Right ventricle myocardium inferior (tissue), 1 donor: ENCODE results near the gene OMG. TPM values are rescaled to one million over a fixed set of nuclear protein-coding genes. Genes with fewer than 3 reads are reported as not detected.
"Not testable (repeated sequence)": the region's sequence is repeated elsewhere in the genome, so short reads cannot be mapped to it uniquely, and the experiment has no call there.

Experiments
- ATAC-seq: fragments of 200-7000 bp; cut with Tn5 transposase; one replicate; pipeline ENCODE4 v1.9.1; 2020; ENCODE audit warnings: mild to moderate bottlenecking, moderate library complexity
- DNase-seq: peaks from one replicate; pipeline ENCODE4 v3.0.0; 2021; ENCODE audit errors: missing footprints
- intact Hi-C: fragments of 100-400 bp; cut with DNase I; formaldehyde crosslinking; loops from one replicate; pipeline ENCODE4 v1.11.0; 2022
- total RNA-seq: library from RNA; stranded (reverse); fragmentation: NEBNext Ultra II Directional; extraction: Animal tissue kit (Norgen Biotek cat#: 25700); gene quantifications from one replicate; pipeline ENCODE4 v1.2.1, GENCODE V29; 2021
- donor health status: DM: no; HTN: yes; CAD: no; lungs with severe emphysema.

Gene OMG
- total RNA-seq, 1 donor from 2014 or later, result not detected

DNA sequence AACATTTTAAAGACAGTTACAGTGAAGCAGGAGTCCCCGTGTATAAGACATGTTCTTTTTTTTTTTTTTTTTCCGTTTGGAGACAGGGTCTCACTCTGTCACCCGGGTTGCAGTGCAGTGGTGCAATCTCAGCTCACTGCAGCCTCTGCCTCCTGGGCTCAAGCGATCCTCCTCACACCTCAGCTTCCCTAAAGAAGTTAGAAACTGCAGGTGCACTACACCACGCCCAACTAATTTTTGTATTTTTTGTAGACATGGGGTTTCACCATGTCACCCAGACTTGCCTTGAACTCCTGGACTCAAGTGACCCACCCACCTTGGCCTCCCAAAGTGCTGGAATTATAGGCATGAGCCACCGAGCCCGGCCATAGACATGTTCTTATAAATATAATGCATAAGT lies 13.8 kb upstream of the OMG start:
- intact Hi-C loops, result no loop called here
- DNase-seq (no peak), ATAC-seq (no peak)

DNA sequence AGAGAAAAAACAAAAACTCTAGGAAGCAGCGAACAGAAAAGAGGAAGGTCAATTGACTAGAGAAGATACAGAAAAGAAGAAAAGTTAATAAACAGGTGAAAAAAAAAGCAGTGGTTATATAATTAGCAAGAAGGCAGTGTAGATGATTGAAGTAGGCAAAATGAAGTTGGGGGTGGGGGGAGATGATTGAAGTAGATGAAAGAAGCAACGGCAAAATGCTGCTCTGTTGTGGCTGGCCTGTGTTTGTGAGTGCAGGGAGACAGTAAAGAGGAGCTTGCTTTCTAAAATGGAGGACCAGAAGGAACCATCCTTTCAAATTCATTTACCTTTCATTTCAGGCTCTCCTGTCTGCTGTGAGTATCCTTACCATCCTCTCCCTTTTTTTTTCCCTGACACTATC lies 13.2 kb upstream of the OMG start:
- DNase-seq, result no peak
- ATAC-seq, result no peak
- intact Hi-C loops, result no loop called here

DNA sequence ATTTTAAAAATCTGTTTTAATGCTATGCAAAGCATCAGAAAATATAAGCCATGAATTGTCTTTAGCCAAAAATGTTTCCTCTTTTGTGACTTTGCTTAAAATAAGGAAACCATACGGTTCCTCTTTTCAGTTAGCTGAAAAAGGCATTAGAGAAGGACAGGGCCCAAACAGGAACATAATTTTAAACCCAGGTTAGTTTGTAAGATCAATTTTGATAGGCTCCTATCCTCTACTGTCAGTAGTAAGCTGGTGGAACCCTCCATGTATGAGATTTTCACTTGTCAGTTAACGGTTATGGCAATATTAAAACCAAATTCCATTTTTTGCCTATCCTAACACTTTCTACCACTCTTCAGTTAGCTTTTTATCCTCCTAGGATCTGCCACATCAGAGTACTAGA lies 12.5 kb upstream of the OMG start:
- intact Hi-C loops, result no loop called here
- ATAC-seq, result peak; percentile 34
- DNase-seq, result no peak

DNA sequence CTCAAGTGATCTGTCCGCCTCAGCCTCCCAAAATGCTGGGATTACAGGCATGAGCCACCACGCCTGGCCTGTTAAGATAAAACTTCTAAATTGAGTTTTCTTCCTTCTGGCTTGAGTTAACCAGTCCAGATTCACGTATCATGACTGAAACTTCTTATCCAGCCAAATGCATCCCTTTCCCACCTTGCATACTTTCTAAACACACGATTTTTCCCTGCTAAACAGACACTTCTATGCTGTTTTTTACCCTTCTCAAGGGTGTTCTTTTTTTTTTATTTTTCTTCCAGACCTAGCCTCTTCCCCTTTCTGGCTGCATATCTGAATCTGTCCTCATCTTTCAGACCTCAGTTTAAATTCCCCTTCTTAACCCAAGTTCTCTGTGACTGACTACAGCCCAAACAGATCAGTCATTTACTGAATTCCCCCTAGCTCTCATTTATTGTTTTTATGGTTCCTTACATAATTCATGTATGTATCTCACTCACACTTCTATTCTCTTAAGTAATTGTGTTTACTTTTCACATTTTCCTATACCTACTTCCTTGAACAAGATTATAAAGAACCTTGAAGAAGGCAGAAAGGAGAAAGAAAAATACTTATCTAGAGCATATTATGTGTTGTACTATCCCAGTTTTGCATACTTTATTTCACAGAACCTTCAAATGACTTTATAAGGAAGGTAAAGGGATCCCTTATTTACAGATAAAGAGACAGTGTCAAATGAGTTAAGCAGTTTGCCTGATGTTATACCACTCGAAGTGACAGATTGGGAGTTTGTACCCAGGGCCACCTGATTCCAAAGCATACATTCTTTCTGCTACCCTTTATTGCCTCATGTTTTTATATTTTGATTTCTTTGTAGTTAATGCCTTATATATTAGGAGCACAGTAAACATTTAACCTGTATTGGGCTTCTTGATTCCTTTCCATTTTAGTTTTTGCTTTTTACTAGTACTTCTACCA lies 11.6 kb upstream of the OMG start:
- no peak for DNase-seq
- intact Hi-C loops, result no loop called here
- no peak for ATAC-seq

DNA sequence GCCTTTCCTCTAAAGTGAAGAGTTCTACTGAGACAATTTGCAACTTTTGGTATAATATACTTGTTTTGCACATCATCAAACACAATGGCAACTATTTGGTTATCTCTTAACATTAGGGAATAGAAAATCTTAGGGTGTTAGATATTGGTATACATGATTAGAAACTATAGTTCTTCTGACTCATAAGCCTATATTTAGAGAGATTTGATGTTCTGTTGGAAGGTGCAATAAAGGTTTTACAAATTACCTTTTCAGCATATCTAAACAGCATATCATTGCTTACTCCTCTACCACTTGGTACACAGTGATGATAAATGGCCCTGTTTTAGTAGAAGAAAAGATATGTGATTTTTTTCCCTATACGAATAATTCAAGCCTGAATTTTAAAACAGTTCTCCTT lies 10.6 kb upstream of the OMG start:
- no peak for DNase-seq
- intact Hi-C loops, result no loop called here
- ATAC-seq, result no peak

DNA sequence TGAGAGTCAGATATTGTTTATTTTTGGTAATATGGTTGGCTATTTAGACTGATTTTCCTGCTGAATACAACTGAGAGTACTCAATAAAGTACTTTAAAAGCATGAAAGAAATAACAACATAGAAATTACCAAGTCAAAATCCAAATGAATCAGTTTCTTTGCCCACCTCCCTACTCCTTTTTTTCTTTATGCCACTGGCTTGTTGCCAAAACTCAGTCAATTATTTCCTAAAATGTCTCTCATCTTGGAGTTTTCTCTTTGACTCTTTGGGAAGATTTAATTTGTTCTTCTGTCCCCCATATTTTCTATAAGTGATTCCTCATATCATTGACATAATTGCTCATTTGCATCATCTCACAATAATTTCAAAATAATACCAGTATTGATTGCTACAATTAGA lies 2.6 kb upstream of the OMG start:
- no peak for ATAC-seq
- intact Hi-C loops, result no loop called here
- DNase-seq, result no peak

DNA sequence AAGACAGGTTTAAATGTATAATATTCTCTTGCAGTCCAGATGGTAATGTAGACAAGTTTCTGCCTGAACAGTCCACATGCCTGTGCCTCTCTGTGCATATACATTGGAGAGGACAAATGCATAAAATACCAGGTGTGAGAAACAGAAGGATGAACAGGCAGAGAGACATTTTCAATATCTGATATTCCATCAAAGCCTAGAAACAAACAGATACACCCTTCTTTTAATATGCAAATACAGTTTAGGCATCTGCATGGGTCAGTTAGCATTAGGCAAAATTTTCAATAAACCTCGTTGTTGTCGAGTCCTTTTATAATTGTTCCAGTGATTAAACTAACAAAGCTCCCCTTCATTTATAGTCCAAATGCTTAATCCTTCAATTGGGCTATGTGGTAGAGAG lies 897 bp downstream of the OMG start:
- intact Hi-C loops, result no loop called here
- no peak for ATAC-seq
- DNase-seq, result no peak

DNA sequence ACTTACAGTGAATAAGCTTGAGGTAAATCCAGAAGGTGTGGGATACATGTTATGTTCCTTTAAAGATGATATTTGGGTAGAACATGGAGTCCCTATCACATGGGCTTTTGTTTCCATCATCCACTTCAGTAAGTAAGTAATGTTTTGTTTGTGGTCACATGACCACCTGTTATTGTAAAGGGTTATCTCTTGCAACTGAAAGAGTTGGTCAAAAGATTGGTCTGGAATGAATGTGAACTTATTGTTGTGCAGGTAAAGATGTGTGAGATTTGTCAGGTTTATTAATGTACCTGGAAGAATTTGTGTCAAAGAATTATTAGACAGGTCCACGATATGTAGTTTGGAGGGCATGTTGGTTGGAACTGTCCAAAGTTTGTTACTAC lies 1.6 kb downstream of the OMG start:
- no peak for ATAC-seq
- DNase-seq, result no peak
- intact Hi-C loops, result no loop called here

DNA sequence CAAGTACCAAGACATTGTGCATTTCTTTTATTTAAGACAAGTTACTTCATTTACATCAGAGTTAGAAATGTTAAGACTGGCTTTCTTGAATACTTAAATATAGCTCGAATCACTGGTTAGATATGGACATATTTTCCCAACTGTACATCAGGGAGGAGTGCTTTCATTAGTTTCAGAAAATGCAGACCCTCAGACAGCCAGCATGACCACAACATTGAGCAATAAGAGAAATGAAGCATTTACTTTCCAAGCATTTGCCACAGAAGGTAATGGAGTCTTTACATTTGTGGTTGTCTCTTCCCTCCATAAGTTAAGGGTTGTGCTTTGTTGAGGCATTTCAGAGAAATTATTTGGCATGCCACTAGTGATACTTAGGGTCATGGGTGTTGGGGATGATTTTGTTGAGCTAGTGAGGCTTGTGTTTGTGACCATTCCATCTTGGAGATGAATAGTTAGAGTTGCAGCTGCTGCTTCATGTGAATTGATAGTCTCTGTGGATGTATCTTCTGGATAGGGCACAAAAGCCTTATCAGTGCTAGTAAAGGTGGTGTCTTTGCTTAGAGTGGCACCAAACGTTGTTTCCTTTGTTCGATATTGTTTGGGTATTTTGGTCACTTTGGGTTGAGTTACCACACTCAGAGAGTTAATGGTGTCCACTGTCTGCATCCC lies 2.1 kb downstream of the OMG start:
- intact Hi-C loops, result no loop called here
- no peak for DNase-seq

DNA sequence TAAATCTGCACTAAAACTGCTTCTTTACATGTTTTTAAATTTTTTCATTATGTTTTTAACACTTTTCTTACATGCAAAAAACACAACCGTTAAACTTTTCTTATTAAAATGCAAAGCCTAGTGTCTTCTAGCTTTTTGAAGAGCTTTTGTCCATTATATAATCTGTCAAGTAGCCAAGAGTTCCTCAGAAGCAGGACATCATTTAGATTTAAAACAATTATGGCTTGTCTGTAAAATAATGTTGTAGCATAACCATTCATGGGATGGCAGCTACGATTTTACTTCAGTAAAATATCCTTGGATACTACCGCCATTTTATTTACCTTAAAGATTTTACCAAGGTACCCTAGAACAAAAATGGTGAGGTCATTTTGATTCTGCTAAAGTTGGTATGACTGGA lies 2.8 kb downstream of the OMG start:
- intact Hi-C loops, result no loop called here
- ATAC-seq, result no peak
- no peak for DNase-seq

More for the DNA sequence above, 2.1 kb downstream of the OMG start:
- no peak for ATAC-seq

DNA sequence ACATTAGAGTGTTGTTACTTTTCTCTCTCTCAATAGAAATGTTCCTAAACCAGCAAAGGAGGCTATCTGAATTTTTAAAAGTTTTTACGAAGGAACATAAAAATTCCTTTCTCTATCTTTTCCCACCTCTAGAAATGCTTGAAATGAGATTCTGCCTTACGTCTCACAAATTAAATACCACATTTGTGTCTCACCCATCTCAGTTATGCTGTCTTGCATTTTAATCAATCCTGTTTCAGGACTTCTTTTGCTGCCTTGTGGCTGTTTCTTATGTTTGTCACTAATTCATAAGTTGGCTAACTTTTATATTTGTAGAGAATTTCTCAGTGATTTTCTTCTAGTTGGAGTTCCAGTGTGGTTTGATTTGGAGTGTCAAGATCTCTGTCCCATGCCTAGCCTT lies 3.5 kb downstream of the OMG start:
- no peak for ATAC-seq
- DNase-seq, result no peak
- intact Hi-C loops, result no loop called here

DNA sequence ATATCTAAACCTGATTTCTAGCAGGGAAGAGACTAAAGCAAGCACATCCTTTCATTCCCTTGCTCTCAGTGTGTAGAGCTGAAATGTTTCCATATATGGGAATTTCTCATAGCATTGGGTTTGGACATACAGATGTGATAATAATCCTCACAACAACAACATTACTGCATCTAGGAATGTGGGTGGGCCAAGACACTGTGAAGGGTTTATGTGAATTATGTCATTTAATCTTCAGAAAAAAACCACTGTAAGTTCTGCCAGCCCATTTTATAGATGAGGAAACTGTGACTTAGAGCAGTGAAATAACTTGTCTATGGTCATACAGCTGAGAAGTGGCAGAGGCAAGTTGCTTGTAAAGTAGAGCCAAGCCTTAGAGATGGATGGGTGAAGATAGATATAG lies 5.2 kb downstream of the OMG start:
- ATAC-seq (no peak), DNase-seq (no peak)
- intact Hi-C loops, result no loop called here

DNA sequence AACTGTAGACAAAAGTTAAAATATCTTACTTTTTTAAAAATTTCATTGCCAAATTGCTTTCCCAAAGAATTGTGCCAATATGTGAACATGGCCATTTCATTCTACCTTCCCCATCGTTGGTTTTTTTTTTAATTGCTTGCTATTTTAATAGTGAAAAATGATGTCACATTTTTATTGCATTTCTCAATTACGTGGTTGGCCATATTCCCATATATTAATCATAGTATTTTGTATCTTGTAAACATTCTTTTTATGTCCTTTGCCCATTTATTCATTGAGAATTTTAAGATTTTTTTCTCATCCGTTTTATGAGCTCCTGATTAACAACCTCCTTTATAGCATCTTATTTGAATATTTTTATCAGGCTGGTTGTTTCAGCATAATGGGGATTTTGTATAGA lies 7.2 kb downstream of the OMG start:
- intact Hi-C loops, result no loop called here
- DNase-seq, result no peak
- no peak for ATAC-seq

DNA sequence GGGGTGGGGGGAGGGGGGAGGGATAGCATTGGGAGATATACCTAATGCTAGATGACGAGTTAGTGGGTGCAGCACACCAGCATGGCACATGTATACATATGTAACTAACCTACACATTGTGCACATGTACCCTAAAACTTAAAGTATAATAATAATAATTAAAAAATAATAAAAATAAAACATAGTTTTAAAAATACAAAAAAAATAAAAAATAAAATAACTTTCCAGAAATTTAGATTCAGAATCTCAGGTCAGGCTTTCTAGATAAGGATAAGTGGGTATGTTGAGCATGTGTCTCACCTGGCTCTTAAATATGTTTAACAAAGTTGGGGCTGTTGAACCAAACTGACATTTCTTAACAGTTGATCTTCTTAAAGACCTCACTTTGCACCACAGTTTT lies 9.1 kb downstream of the OMG start:
- intact Hi-C loops, ATAC-seq, DNase-seq: not testable (repeated sequence)

DNA sequence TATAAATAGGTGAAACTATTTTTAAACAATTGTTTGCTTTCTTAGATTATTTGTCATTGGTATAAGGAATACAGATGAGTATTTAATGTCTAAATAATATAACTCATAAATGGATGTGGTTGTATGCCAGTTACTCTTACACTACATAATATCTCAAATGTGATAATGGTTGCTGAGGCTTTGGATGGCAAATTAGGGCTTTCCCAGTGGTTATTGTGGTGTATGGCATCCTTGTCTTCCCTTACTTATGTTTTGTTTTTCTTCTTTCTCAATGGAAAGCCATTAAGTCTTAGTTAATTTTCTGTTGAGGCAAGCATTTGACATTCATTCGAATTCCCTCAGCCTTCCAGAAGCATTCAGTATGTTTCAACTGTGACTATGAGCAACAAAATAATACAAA lies 10.5 kb downstream of the OMG start:
- ATAC-seq (no peak), DNase-seq (no peak)
- intact Hi-C loops, result no loop called here

DNA sequence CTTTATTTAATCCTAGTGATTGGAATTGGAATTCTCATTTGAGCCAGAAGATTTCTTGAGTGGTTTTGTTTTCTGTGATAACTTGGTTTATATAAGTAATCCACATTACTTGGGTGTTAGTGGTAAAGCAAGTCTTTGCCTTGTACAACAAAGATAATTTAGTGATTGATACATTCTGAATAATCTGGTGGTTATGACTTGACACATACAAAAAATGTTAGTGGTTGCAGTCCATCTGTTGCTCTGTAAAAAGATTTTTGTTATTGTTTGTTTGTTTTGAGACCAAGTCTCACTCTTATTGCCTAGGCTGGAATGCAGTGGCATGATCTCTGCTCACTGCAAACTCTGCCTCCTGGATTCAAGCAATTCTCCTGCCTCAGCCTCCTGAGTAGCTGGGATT lies 13.2 kb downstream of the OMG start:
- no peak for DNase-seq
- intact Hi-C loops, result no loop called here
- ATAC-seq, result no peak

DNA sequence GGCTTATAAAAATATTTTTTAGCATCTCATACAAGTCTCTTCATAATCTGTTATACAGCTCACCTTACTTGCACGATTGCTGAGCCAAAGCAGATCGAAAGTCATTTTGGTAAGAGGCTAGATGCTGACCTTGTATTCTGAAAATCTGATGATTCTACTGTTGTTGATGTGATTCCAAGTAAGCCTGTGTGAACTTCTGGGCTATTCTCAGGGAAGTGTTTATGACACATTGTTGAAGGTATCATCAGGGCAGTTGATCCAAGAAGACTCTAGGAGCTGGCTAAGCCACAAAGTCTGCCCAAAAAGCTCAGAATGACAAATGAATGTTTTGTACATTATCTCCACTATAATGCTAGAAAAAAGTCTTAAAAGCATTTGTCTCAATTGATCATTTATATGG lies 16.0 kb downstream of the OMG start:
- ATAC-seq, result no peak
- intact Hi-C loops, result no loop called here
- DNase-seq, result no peak

DNA sequence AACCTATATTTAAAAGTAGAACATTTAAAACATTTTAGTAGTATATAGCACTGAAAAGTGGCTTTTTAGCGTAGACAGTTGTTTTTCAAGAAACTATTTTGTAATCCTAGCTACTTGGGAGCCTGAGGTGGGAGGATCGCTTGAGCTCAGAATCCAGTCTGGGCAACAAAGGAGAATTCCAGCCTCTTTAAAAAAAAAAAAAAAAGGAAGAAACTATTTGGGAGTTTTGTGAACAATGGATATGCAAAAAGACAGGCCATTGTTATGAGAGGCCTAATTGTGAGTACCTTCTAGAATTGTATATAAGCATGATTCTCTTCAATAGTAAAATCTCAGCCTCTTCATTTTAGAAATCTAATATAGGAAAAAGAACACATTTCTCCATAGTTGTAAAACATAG lies 17.6 kb downstream of the OMG start:
- intact Hi-C loops, result no loop called here
- ATAC-seq, result no peak
- no peak for DNase-seq

DNA sequence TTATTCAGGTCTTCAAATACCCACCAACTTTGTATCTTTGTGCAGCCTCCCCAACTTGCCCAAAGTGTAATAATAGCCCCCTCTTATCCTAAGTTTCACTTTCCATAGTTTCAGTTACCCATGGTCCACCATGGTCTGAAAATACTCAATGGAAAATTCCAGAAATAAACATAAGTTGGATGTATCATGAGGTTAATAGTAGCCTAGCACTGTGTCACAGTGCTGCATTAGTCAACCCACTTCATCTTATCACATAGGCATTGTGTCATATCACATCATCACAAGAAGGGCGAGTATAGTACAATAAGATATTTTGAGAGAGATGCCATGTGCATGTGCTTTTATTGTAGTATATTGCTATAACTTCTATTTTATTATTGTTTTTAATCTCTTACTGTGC lies 21.9 kb downstream of the OMG start:
- no peak for DNase-seq
- ATAC-seq, result no peak
- intact Hi-C loops, result no loop called here

DNA sequence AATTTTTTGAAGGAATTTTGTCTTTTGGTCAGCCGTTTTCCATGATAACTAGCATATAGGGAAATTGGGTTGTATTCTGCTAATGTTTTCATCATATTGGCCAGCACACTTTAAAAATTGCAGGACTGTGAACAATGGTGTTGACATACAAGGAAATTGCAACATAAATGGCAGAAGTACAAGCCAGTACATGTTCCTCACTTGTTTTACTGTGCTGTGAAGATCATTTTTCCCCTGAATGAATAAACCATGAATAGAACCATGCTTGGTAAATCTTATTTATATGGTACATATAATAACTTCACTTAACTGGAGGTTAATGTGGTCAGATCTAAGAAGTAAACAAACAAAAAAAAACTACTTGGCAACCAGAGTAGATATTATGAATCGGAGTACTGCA lies 22.8 kb downstream of the OMG start:
- peak; percentile 86 for ATAC-seq
- intact Hi-C loops, result loop anchor here (5.0 kb wide), 1 partner anchor 43 kb away; no protein-coding TSS in a partner anchor
- DNase-seq, result no peak
